Loucy (cell line): ENCODE measurements around the gene ABCC8.

Experiments
- H2AFZ ChIP-seq: fragments of 200-600 bp; sonication (generic); 2 replicates; pipeline ENCODE4 v1.6.0; 2016; ENCODE audit warnings: antibody characterized with exemption, mild to moderate bottlenecking, low read length, moderate library complexity
- H3F3A ChIP-seq: fragments of 200-600 bp; 2 replicates; pipeline ENCODE4 v1.6.0; 2016; ENCODE audit warnings: antibody characterized with exemption, low read depth, mild to moderate bottlenecking
- H3K27me3 ChIP-seq: fragments of 200-600 bp; sonication (generic); 2 replicates; pipeline ENCODE4 v1.6.1; 2014; ENCODE audit warnings: low read length, mild to moderate bottlenecking; ENCODE audit not compliant: insufficient read depth, poor library complexity, severe bottlenecking
- H3K36me3 ChIP-seq: fragments of 200-600 bp; sonication (generic); 2 replicates; pipeline ENCODE4 v1.6.1; 2016; ENCODE audit warnings: low read length; ENCODE audit not compliant: insufficient read depth
- H3K4me1 ChIP-seq: fragments of 200-600 bp; sonication (generic); 2 replicates; pipeline ENCODE4 v1.5.1; 2014; ENCODE audit warnings: low read length, mild to moderate bottlenecking; ENCODE audit not compliant: insufficient read depth, poor library complexity, severe bottlenecking
- H3K4me2 ChIP-seq: fragments of 200-600 bp; sonication (generic); 2 replicates; pipeline ENCODE4 v1.6.0; 2014; ENCODE audit warnings: antibody characterized with exemption, low read length, low read depth, mild to moderate bottlenecking; ENCODE audit not compliant: poor library complexity, severe bottlenecking
- H3K4me3 ChIP-seq: fragments of 200-600 bp; sonication (generic); 2 replicates; pipeline ENCODE4 v1.5.1; 2014; ENCODE audit warnings: low read length, mild to moderate bottlenecking, mixed read lengths; ENCODE audit not compliant: poor library complexity, severe bottlenecking
- H3K79me2 ChIP-seq: fragments of 200-600 bp; sonication (generic); 2 replicates; pipeline ENCODE4 v1.6.1; 2014; ENCODE audit warnings: low read length; ENCODE audit not compliant: insufficient read depth
- H3K9ac ChIP-seq: fragments of 200-600 bp; sonication (generic); 2 replicates; pipeline ENCODE4 v1.6.0; 2014; ENCODE audit warnings: mild to moderate bottlenecking, low read depth, low read length, moderate library complexity; ENCODE audit not compliant: poor library complexity, severe bottlenecking
- H3K9me2 ChIP-seq: fragments of 200-600 bp; sonication (generic); replicated peaks from 2 replicates; pipeline ENCODE4 v1.6.1; 2016; ENCODE audit warnings: low read depth, low read length, mixed read lengths
- H3K9me3 ChIP-seq: fragments of 200-600 bp; sonication (generic); 2 replicates; pipeline ENCODE4 v1.6.1; 2014; ENCODE audit warnings: mild to moderate bottlenecking, antibody characterized with exemption, low read length, low read depth; ENCODE audit not compliant: insufficient read depth
- H4K20me1 ChIP-seq: fragments of 200-600 bp; sonication (generic); 2 replicates; pipeline ENCODE4 v1.6.0; 2014; ENCODE audit warnings: antibody characterized with exemption, low read length, mild to moderate bottlenecking; ENCODE audit not compliant: insufficient read depth, poor library complexity, severe bottlenecking
- EZH2phosphoT487 ChIP-seq: fragments of 200-600 bp; IDR thresholded peaks from 2 replicates; pipeline ENCODE4 v1.6.1; 2018; ENCODE audit warnings: antibody characterized with exemption, mild to moderate bottlenecking, moderate library complexity, borderline replicate concordance
- TF ChIP-seq, protein P1 (sequence below): fragments of 200-600 bp; sonication (generic); conservative IDR thresholded peaks from 2 replicates; pipeline ENCODE4 v1.5.1; 2014; ENCODE audit warnings: mild to moderate bottlenecking, antibody characterized with exemption, low read length

The ABCC8 gene

DNA sequence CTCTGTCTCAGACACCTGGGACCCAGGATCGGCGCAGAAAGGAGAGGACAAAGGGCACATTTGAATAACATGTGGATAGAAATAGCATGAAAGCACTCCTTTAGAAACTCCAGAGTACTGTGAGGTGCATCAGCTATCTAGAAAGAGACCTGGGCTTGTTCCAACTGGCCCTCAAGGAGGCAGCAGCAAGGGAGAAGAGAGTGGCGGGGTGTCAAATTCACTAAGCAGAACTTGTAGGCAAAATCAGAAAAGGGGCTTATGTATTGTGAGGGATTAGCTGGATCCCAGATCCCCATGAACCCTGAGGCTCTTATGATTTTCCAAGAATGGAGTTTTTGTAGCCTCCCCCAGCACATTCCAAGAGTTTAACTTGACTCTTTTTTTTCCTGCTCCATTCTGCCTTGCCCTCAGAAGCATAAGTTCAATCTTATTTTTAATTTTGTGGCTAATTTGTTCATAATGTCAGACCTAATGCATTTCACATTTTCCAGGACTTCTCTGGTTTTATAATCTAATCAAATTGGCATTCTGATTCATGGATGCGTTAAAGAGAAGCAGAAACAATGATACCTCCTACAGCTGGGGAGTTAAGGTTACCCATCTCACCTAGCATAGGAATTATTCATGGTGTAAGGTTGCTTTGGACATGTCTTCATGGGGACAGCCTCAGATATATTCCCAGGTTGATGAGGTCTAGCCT is 34.0 kb upstream of the ABCC8 start:
- Histone ChIP-seq H2AFZ (no peak overlapping the region), H3K4me3 (no peak overlapping the region), H3K36me3 (no peaks in the 10 kb centered on the region), H4K20me1 (no peaks in the 10 kb centered on the region), H3K9me2 (no peaks in the 10 kb centered on the region), H3K79me2 (no peaks in the 10 kb centered on the region), H3K9ac (no peak overlapping the region), H3K4me1 (no peaks in the 10 kb centered on the region), H3K4me2 (no peak overlapping the region), H3K9me3 (no peaks in the 10 kb centered on the region), H3K27me3 (no peaks in the 10 kb centered on the region), H3F3A (no peaks in the 10 kb centered on the region)
- TF ChIP-seq, protein P1, sequence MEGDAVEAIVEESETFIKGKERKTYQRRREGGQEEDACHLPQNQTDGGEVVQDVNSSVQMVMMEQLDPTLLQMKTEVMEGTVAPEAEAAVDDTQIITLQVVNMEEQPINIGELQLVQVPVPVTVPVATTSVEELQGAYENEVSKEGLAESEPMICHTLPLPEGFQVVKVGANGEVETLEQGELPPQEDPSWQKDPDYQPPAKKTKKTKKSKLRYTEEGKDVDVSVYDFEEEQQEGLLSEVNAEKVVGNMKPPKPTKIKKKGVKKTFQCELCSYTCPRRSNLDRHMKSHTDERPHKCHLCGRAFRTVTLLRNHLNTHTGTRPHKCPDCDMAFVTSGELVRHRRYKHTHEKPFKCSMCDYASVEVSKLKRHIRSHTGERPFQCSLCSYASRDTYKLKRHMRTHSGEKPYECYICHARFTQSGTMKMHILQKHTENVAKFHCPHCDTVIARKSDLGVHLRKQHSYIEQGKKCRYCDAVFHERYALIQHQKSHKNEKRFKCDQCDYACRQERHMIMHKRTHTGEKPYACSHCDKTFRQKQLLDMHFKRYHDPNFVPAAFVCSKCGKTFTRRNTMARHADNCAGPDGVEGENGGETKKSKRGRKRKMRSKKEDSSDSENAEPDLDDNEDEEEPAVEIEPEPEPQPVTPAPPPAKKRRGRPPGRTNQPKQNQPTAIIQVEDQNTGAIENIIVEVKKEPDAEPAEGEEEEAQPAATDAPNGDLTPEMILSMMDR = no peak
- TF ChIP-seq EZH2phosphoT487 = no peak

DNA sequence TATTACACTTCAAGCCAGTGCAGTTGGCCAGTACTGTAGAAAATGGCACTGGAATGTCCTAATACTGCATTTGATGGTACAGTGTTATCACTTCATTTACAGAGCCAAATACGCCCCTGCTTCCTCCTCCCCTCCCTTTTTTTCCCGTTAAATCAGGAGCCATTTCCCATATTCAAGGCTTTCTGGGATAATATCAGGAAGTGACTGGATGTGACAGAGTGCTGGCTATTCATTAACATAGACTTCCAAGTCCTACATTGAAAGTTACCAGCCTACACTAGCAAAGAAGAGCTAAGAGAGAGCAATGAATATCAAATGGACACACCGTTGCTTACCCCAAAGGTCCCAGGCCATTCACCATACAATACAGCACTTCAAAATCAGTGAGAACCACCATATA is 32.1 kb upstream of the ABCC8 start:
- Histone ChIP-seq H3K9me2 (no peaks in the 10 kb centered on the region), H3K9me3 (no peaks in the 10 kb centered on the region), H3K4me3 (no peak overlapping the region), H3K36me3 (no peaks in the 10 kb centered on the region), H3K4me1 (no peaks in the 10 kb centered on the region), H3K79me2 (no peaks in the 10 kb centered on the region), H3K27me3 (no peaks in the 10 kb centered on the region), H3K4me2 (no peak overlapping the region), H4K20me1 (no peaks in the 10 kb centered on the region), H2AFZ (no peak overlapping the region), H3F3A (no peaks in the 10 kb centered on the region), H3K9ac (no peak overlapping the region)
- TF ChIP-seq EZH2phosphoT487 = no peak
- TF ChIP-seq, protein P1 = no peak

DNA sequence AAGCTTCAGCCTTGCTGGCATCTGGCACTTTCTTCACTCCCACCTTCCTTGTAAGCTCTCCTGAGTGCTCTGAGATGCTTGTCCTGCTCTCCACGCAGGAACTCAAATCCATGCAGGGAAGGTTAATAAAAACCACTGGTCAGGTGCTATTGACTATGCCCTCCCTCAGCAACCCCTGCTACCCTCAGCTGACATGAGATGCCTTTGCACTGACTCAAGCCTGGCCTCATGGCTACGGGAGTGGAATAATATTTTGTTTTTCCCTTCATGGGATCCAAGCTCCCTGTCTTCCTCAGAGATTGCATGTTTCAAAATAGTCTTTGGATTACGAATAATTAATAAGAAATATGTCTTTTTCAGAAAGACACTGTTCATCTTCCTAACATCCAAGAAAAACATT is 31.7 kb upstream of the ABCC8 start:
- Histone ChIP-seq H3K9me2 (no peaks in the 10 kb centered on the region), H3K4me2 (no peak overlapping the region), H2AFZ (no peak overlapping the region), H3K4me3 (no peak overlapping the region), H3K9ac (no peak overlapping the region), H3K27me3 (no peaks in the 10 kb centered on the region), H3F3A (no peaks in the 10 kb centered on the region), H3K36me3 (no peaks in the 10 kb centered on the region), H3K4me1 (no peaks in the 10 kb centered on the region), H3K79me2 (no peaks in the 10 kb centered on the region), H3K9me3 (no peaks in the 10 kb centered on the region), H4K20me1 (no peaks in the 10 kb centered on the region)
- no peak for TF ChIP-seq EZH2phosphoT487
- TF ChIP-seq, protein P1 = no peak
